ENCODE measurements around the gene DBNDD1.

Gene DBNDD1

DNA sequence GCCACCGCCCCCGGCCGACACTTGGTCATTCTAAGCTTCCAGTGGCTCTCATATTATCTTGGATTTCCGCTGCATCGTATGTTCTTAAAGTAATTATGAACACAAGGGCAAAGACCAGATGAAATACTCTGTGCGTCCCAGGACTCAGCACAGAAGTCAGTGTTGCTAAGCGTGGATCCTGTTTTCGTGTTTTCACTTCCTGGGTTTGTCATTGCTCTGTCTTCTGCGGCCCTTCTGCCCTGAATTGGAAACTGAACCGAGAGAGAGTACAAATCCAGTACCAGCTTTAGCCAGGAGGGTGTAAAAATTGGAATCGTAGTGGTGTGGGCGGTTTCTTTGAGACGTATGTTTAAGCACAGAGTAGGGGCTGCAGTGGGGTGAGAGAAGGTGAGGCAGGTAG is 32.7 kb downstream of the DBNDD1 start:
- no peak overlapping the region for H3K27ac ChIP-seq (ENCODE audit: extremely low read depth, low read depth, low read length)
- TF ChIP-seq ZBTB8A (tag by site-specific recombination; IDR thresholded peaks at IDR 0.05) (no peak), ZNF391 (tag by site-specific recombination; IDR thresholded peaks at IDR 0.05; ENCODE audit: borderline replicate concordance, low read depth) (no peak), ZNF544 (tag by site-specific recombination; IDR thresholded peaks at IDR 0.05) (no peak), ZNF529 (tag by site-specific recombination; IDR thresholded peaks at IDR 0.05; ENCODE audit: insufficient replicate concordance) (no peak), ZNF362 (tag by site-specific recombination; IDR thresholded peaks at IDR 0.05) (no peak), BCL11B (tag by site-specific recombination; IDR thresholded peaks at IDR 0.05; ENCODE audit: low read depth) (no peak), ZFP37 (tag by site-specific recombination; IDR thresholded peaks at IDR 0.05) (no peak), ZNF174 (tag by site-specific recombination; IDR thresholded peaks at IDR 0.05) (no peak), ZBTB11 (tag by site-specific recombination; conservative IDR thresholded peaks at IDR 0.05; ENCODE audit: low read depth) (no peak), ZNF132 (tag by site-specific recombination; IDR thresholded peaks at IDR 0.05; ENCODE audit: borderline replicate concordance) (no peak), BCL11A (tag by site-specific recombination; IDR thresholded peaks at IDR 0.05; ENCODE audit: low read depth) (no peak), ZNF585B (tag by site-specific recombination; IDR thresholded peaks at IDR 0.05) (no peak), ZNF514 (tag by site-specific recombination; IDR thresholded peaks at IDR 0.05) (no peak), BCL6B (tag by site-specific recombination; IDR thresholded peaks at IDR 0.05) (no peak)
- TF ChIP-seq, protein P1, sequence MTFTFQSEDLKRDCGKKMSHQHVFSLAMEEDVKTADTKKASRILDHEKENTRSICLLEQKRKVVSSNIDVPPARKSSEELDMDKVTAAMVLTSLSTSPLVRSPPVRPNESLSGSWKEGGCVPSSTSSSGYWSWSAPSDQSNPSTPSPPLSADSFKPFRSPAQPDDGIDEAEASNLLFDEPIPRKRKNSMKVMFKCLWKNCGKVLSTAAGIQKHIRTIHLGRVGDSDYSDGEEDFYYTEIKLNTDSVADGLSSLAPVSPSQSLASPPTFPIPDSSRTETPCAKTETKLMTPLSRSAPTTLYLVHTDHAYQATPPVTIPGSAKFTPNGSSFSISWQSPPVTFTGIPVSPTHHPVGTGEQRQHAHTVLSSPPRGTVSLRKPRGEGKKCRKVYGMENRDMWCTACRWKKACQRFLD (tag by site-specific recombination; IDR thresholded peaks at IDR 0.05): no peak
- TF ChIP-seq, protein P2, sequence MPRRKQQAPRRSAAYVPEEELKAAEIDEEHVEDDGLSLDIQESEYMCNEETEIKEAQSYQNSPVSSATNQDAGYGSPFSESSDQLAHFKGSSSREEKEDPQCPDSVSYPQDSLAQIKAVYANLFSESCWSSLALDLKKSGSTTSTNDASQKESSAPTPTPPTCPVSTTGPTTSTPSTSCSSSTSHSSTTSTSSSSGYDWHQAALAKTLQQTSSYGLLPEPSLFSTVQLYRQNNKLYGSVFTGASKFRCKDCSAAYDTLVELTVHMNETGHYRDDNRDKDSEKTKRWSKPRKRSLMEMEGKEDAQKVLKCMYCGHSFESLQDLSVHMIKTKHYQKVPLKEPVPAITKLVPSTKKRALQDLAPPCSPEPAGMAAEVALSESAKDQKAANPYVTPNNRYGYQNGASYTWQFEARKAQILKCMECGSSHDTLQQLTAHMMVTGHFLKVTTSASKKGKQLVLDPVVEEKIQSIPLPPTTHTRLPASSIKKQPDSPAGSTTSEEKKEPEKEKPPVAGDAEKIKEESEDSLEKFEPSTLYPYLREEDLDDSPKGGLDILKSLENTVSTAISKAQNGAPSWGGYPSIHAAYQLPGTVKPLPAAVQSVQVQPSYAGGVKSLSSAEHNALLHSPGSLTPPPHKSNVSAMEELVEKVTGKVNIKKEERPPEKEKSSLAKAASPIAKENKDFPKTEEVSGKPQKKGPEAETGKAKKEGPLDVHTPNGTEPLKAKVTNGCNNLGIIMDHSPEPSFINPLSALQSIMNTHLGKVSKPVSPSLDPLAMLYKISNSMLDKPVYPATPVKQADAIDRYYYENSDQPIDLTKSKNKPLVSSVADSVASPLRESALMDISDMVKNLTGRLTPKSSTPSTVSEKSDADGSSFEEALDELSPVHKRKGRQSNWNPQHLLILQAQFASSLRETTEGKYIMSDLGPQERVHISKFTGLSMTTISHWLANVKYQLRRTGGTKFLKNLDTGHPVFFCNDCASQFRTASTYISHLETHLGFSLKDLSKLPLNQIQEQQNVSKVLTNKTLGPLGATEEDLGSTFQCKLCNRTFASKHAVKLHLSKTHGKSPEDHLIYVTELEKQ (tag by site-specific recombination; IDR thresholded peaks at IDR 0.05; ENCODE audit: borderline replicate concordance): no peak
- CTCF ChIA-PET: no interaction called here
- H3K4me3 ChIP-seq (ENCODE audit: low read depth, low read length): no peak overlapping the region
- H3K9me3 ChIP-seq (ENCODE audit: control insufficient read depth, insufficient read depth, low read depth, low read length): no peaks in the 10 kb centered on the region
- peaks cover 42 to 87% of the 10 kb centered on the region in 2 experiments for H3K36me3 ChIP-seq (ENCODE audit: control insufficient read depth in 2 of 2, insufficient read depth in 1 of 2, low read length in 2 of 2)
- POLR2A ChIA-PET: interaction anchor here (0.9 kb wide), 1 partner anchor 14 kb away, joined by 6 read pairs; no protein-coding TSS in a partner anchor
- no peaks in the 10 kb centered on the region for H3K4me1 ChIP-seq (ENCODE audit: control insufficient read depth, insufficient read depth, low read length)

Data from HEK293 (cell line).